Measurements from ENCODE around the gene TIGD1.
"Not testable (repeated sequence)": the region's sequence is repeated elsewhere in the genome, so short reads cannot be mapped to it uniquely, and the experiment has no call there.

Gene TIGD1

GRCh38 chr2:232550354-232551249 is at the start of gene TIGD1, which contains the start of gene EIF4E2:
Gene TIGD1, minus strand, starts transcription at chr2:232550557. Its CDS starts 675 bp downstream, at chr2:232549882.
Gene EIF4E2, plus strand, starts transcription at chr2:232550689. Its CDS starts 36 bp downstream, at chr2:232550725.
- DNase-seq, result peak; percentile 78

- no peak for DNase-seq
Observed at GRCh38 chr2:232598293-232598692, 47.9 kb upstream of the TIGD1 start.

GRCh38 chr2:232597362-232598079 is 47.2 kb upstream of the TIGD1 start:
- no peak for DNase-seq

- DNase-seq, result no peak
Observed at GRCh38 chr2:232593982-232594381, 43.6 kb upstream of the TIGD1 start.

- no peak for DNase-seq
Observed at GRCh38 chr2:232592772-232593395, 42.5 kb upstream of the TIGD1 start.

- no peak for DNase-seq
Observed at GRCh38 chr2:232588680-232589585, 38.6 kb upstream of the TIGD1 start.

- no peak for DNase-seq
Observed at GRCh38 chr2:232588031-232588430, 37.7 kb upstream of the TIGD1 start.

- DNase-seq, result no peak
Observed at GRCh38 chr2:232587512-232587911, 37.2 kb upstream of the TIGD1 start.

GRCh38 chr2:232586943-232587505 is 36.7 kb upstream of the TIGD1 start:
- DNase-seq, result no peak

- no peak for DNase-seq
Observed at GRCh38 chr2:232584238-232584637, 33.9 kb upstream of the TIGD1 start.

- no peak for DNase-seq
Observed at GRCh38 chr2:232581725-232582124, 31.4 kb upstream of the TIGD1 start.

- DNase-seq, result no peak
Observed at GRCh38 chr2:232580648-232580981, 30.3 kb upstream of the TIGD1 start.

GRCh38 chr2:232578626-232579025 is 28.3 kb upstream of the TIGD1 start:
- no peak for DNase-seq

- DNase-seq, result no peak
Observed at GRCh38 chr2:232577841-232578240, 27.5 kb upstream of the TIGD1 start.

GRCh38 chr2:232576995-232577394 is 26.6 kb upstream of the TIGD1 start:
- DNase-seq, result no peak

- DNase-seq, result no peak
Observed at GRCh38 chr2:232575404-232575746, 25.0 kb upstream of the TIGD1 start.

- DNase-seq, result no peak
Observed at GRCh38 chr2:232574674-232575403, 24.5 kb upstream of the TIGD1 start.

- no peak for DNase-seq
Observed at GRCh38 chr2:232573771-232574435, 23.5 kb upstream of the TIGD1 start.

GRCh38 chr2:232573042-232573441 is 22.7 kb upstream of the TIGD1 start:
- no peak for DNase-seq

- no peak for DNase-seq
Observed at GRCh38 chr2:232571026-232571474, 20.7 kb upstream of the TIGD1 start.

GRCh38 chr2:232570481-232570880 is 20.1 kb upstream of the TIGD1 start:
- DNase-seq, result not testable (repeated sequence)
